IMR-90 (cell line): ENCODE results near the gene FOXI1. TPM values are rescaled to one million over a fixed set of nuclear protein-coding genes. Genes with fewer than 3 reads are reported as not detected.

Experiments
- ATAC-seq: fragments of 200-7000 bp; cut with Tn5 transposase; 2 replicates; pipeline ENCODE4 v1.9.1; 2020; ENCODE audit warnings: low read depth, mild to moderate bottlenecking, moderate library complexity
- BruUV-seq: library from RNA; stranded (reverse); fragments of 400-500 nt; replicated peaks from 2 replicates; lab custom pipeline; 2021; lab: Mats Ljungman, UMichigan
- CTCF ChIA-PET: fragments of 300-600 bp; formaldehyde crosslinking; extraction: SDS; loops from one replicate; lab custom pipeline; 2021; ENCODE audit warnings: antibody characterized with exemption; lab: Yijun Ruan, JAX
- POLR2A ChIA-PET: fragments of 300-600 bp; sonication (Branson Sonifier 250); formaldehyde crosslinking; loops from one replicate; lab custom pipeline; 2022; ENCODE audit warnings: antibody characterized with exemption; ENCODE audit not compliant: unreplicated experiment; lab: Charles Lee
- DNase-seq: peaks from one replicate; pipeline ENCODE4 v3.0.0; 2013
- H2AFZ ChIP-seq: replicated peaks from 2 replicates; pipeline ENCODE3; 2013; ENCODE audit warnings: low read length, mild to moderate bottlenecking; ENCODE audit not compliant: poor library complexity
- H2AK5ac ChIP-seq: 2 replicates; pipeline ENCODE4 v1.6.1; 2013; ENCODE audit warnings: low read depth, low read length, inconsistent platforms
- H2AK9ac ChIP-seq: replicated peaks from 2 replicates; pipeline ENCODE3; 2013; ENCODE audit warnings: mild to moderate bottlenecking, low read depth, low read length, moderate library complexity; ENCODE audit not compliant: poor library complexity
- H2BK120ac ChIP-seq: 2 replicates; pipeline ENCODE4 v1.6.1; 2013; ENCODE audit warnings: low read depth, low read length, inconsistent platforms
- H2BK15ac ChIP-seq: 3 replicates; pipeline ENCODE4 v1.6.1; 2013; ENCODE audit warnings: low read depth, low read length, inconsistent platforms
- H2BK20ac ChIP-seq: 2 replicates; pipeline ENCODE4 v1.6.1; 2013; ENCODE audit warnings: low read depth, mild to moderate bottlenecking, inconsistent platforms, low read length, moderate library complexity
- H2BK5ac ChIP-seq: 2 replicates; pipeline ENCODE4 v1.6.1; 2013; ENCODE audit warnings: mild to moderate bottlenecking, low read depth, low read length, inconsistent platforms; ENCODE audit not compliant: poor library complexity, severe bottlenecking
- H3K14ac ChIP-seq: replicated peaks from 2 replicates; pipeline ENCODE4 v1.6.1; 2013; ENCODE audit warnings: low read depth, low read length, inconsistent platforms
- H3K18ac ChIP-seq: 2 replicates; pipeline ENCODE4 v1.6.1; 2013; ENCODE audit warnings: low read depth, low read length, control low read depth
- H3K23ac ChIP-seq: 2 replicates; pipeline ENCODE4 v1.6.1; 2013; ENCODE audit warnings: low read depth, low read length, inconsistent platforms
- H3K27ac ChIP-seq: 2 replicates; pipeline ENCODE4 v1.5.1; 2013; ENCODE audit warnings: mild to moderate bottlenecking, control low read depth, low read length; ENCODE audit not compliant: insufficient read depth
- H3K27me3 ChIP-seq: 2 replicates; pipeline ENCODE4 v1.6.1; 2013; ENCODE audit warnings: low read length; ENCODE audit not compliant: control insufficient read depth, insufficient read depth
- H3K36me3 ChIP-seq: 2 replicates; pipeline ENCODE4 v1.6.1; 2013; ENCODE audit warnings: low read length, mixed read lengths; ENCODE audit not compliant: control insufficient read depth, insufficient read depth
- H3K4ac ChIP-seq: 2 replicates; pipeline ENCODE4 v1.6.1; 2013; ENCODE audit warnings: low read depth, low read length, inconsistent platforms
- H3K4me1 ChIP-seq: 2 replicates; pipeline ENCODE4 v1.6.1; 2013; ENCODE audit warnings: low read length, mixed read lengths; ENCODE audit not compliant: control insufficient read depth, insufficient read depth
- H3K4me2 ChIP-seq: 2 replicates; pipeline ENCODE4 v1.6.1; 2013; ENCODE audit warnings: low read depth, mild to moderate bottlenecking, control low read depth, low read length, moderate library complexity
- H3K4me3 ChIP-seq: 2 replicates; pipeline ENCODE4 v1.5.1; 2013; ENCODE audit warnings: low read depth, mild to moderate bottlenecking, control low read depth, low read length, moderate library complexity; ENCODE audit not compliant: insufficient read depth
- H3K56ac ChIP-seq: 2 replicates; pipeline ENCODE4 v1.6.1; 2013; ENCODE audit warnings: low read length, inconsistent platforms; ENCODE audit not compliant: insufficient read depth; ENCODE audit errors: extremely low read depth
- H3K79me1 ChIP-seq, 2 experiments: 2 replicates each; pipeline ENCODE4 v1.6.1; 2013; ENCODE audit warnings: low read length in 2 of 2, inconsistent platforms in 1 of 2, low read depth in 1 of 2
- H3K9ac ChIP-seq: 2 replicates; pipeline ENCODE4 v1.6.1; 2013; ENCODE audit warnings: low read depth, low read length, control low read depth
- H3K9me1 ChIP-seq: 2 replicates; pipeline ENCODE4 v1.6.1; 2013; ENCODE audit warnings: low read length, inconsistent platforms; ENCODE audit not compliant: insufficient read depth
- H3K9me3 ChIP-seq: 2 replicates; pipeline ENCODE4 v1.6.1; 2013; ENCODE audit warnings: low read length; ENCODE audit not compliant: control insufficient read depth, insufficient read depth
- H4K20me1 ChIP-seq: 2 replicates; pipeline ENCODE4 v1.6.1; 2013; ENCODE audit warnings: low read length, inconsistent platforms; ENCODE audit not compliant: insufficient read depth
- H4K5ac ChIP-seq: 2 replicates; pipeline ENCODE4 v1.6.1; 2013; ENCODE audit warnings: mild to moderate bottlenecking, low read depth, low read length, control low read depth
- H4K8ac ChIP-seq, 2 experiments: 2 replicates each; pipeline ENCODE4 v1.6.1; 2013; ENCODE audit warnings: low read depth in 2 of 2, low read length in 2 of 2, control low read depth in 1 of 2, inconsistent platforms in 1 of 2
- H4K91ac ChIP-seq: 2 replicates; pipeline ENCODE4 v1.6.1; 2013; ENCODE audit warnings: low read depth, low read length, inconsistent platforms; ENCODE audit not compliant: insufficient read depth
- CHD1 ChIP-seq: IDR thresholded peaks from 2 replicates; pipeline ENCODE4 v1.6.1; 2012; ENCODE audit warnings: low read depth, low read length, improper control_type of control experiment
- CTCF ChIP-seq: conservative IDR thresholded peaks from 2 replicates; pipeline ENCODE4 v1.5.1; 2012; ENCODE audit warnings: mild to moderate bottlenecking, low read depth, low read length, improper control_type of control experiment
- MAZ ChIP-seq: IDR thresholded peaks from 2 replicates; pipeline ENCODE4 v1.6.1; 2012; ENCODE audit warnings: low read depth, mild to moderate bottlenecking, low read length, improper control_type of control experiment, moderate library complexity, borderline replicate concordance
- POLR2A ChIP-seq: IDR thresholded peaks from 2 replicates; pipeline ENCODE4 v1.6.1; 2012; ENCODE audit warnings: mild to moderate bottlenecking, low read depth, low read length
- USF2 ChIP-seq: fragments of 150-350 bp; IDR thresholded peaks from 2 replicates; pipeline ENCODE4 v1.6.1; 2017; ENCODE audit warnings: mild to moderate bottlenecking, antibody characterized with exemption, low read length, low read depth
- WGBS, 2 experiments: methylation state at CpG; one replicate each; pipeline versions ENCODE4 v1.1.5 to v1.1.7; 2013; ENCODE audit warnings: missing lambda C conversion rate in 2 of 2; ENCODE audit not compliant: insufficient read length in 1 of 2; ENCODE audit errors: extremely low coverage in 2 of 2; 5-methylcytosine and 5-hydroxymethylcytosine counted together
- dilution Hi-C: fragments of 300-500 bp; cut with HindIII; formaldehyde crosslinking; loops from one replicate; pipeline ENCODE4 v1.14.3; 2018; ENCODE audit warnings: low sequenced_read_pairs; ENCODE audit not compliant: unreplicated experiment
- in situ Hi-C: fragments of 300-500 bp; cut with MboI; formaldehyde crosslinking; loops from 3 replicates; pipeline ENCODE4 v1.14.3; 2019; ENCODE audit warnings: low sequenced_read_pairs, inconsistent platforms, mixed read lengths
- intact Hi-C: fragments of 100-400 bp; cut with micrococcal nuclease; formaldehyde crosslinking; loops from 2 replicates; pipeline ENCODE4 v1.10.0; 2022
- polyA plus RNA-seq, 3 experiments: library from polyadenylated mRNA; depleted of rRNA; stranded (reverse); fragments of >200 nt; gene quantifications; 2 replicates each; pipeline ENCODE4 v1.2.3, GENCODE V29; 2012; ENCODE audit warnings: low replicate concordance in 1 of 3
- total RNA-seq: library from RNA; depleted of rRNA; stranded (reverse); fragments of >200 nt; gene quantifications from 2 replicates; pipeline ENCODE4 v1.2.3, GENCODE V29; 2012

FOXI1 gene
- total and polyA plus RNA-seq, 2 of the 4 experiments (the other 2 are of a cell fraction): not detected

- TF ChIP-seq CTCF (no peak), CHD1 (no peak), POLR2A (no peak)
These were observed 2.2 kb upstream of the FOXI1 start (continued) for GRCh38 chr5:170103447-170103846.

- no peak overlapping the region for H2BK120ac ChIP-seq
- H2AFZ ChIP-seq: no peak overlapping the region
- H3K9me1 ChIP-seq: no peaks in the 10 kb centered on the region
- H2BK5ac ChIP-seq: no peak overlapping the region
- in situ Hi-C loops: loop anchor here (5.0 kb wide), 2 partner anchors 83 to 318 kb away; no protein-coding TSS in a partner anchor
- no peak overlapping the region for H3K9ac ChIP-seq
- H3K27me3 ChIP-seq: no peaks in the 10 kb centered on the region; the same call in 1 of the 2 replicates
- no peak overlapping the region for H3K27ac ChIP-seq
- BruUV-seq: no TSS peak
- no peak overlapping the region for H4K91ac ChIP-seq
- CTCF ChIA-PET: no interaction called here
- no peak overlapping the region for H3K56ac ChIP-seq
- DNase-seq (no peak), ATAC-seq (no peak)
- no peak overlapping the region for H4K8ac ChIP-seq
- no CpG with 5 or more reads among the region's 6 CpGs for WGBS, 2 experiments
- H3K36me3 ChIP-seq: no peaks in the 10 kb centered on the region
- no peaks in the 10 kb centered on the region for H3K9me3 ChIP-seq
- dilution Hi-C loops: no loop called here
- H3K4me2 ChIP-seq: no peak overlapping the region
- no peak overlapping the region for H3K18ac ChIP-seq
- POLR2A ChIA-PET: no interaction called here
- H2BK15ac ChIP-seq: no peak overlapping the region
- H3K23ac ChIP-seq: no peak overlapping the region
- H4K20me1 ChIP-seq: no peaks in the 10 kb centered on the region
- TF ChIP-seq MAZ (no peak), POLR2A (no peak), USF2 (no peak)
- no peak overlapping the region for H3K14ac ChIP-seq
- no peak overlapping the region for H3K4ac ChIP-seq
- no peak overlapping the region for H3K4me3 ChIP-seq
- H3K79me1 ChIP-seq: no peaks in the 10 kb centered on the region
- H2AK5ac ChIP-seq: no peak overlapping the region
- intact Hi-C loops: no loop called here
- no peak overlapping the region for H2BK20ac ChIP-seq
- H4K5ac ChIP-seq: no peak overlapping the region
- H3K4me1 ChIP-seq: no peaks in the 10 kb centered on the region
- no peak overlapping the region for H2AK9ac ChIP-seq
These were observed 1.4 kb upstream of the FOXI1 start for GRCh38 chr5:170104299-170104698.
